ENCODE data around the gene OLFML1. TPM values are rescaled to one million over a fixed set of nuclear protein-coding genes. Genes with fewer than 3 reads are reported as not detected.

Gene OLFML1
- total and polyA plus RNA-seq, 2 of the 8 experiments (the other 6 are each of a cell fraction or from before 2014, with no cell fraction given), result 0.24 TPM; not detected in 1

DNA sequence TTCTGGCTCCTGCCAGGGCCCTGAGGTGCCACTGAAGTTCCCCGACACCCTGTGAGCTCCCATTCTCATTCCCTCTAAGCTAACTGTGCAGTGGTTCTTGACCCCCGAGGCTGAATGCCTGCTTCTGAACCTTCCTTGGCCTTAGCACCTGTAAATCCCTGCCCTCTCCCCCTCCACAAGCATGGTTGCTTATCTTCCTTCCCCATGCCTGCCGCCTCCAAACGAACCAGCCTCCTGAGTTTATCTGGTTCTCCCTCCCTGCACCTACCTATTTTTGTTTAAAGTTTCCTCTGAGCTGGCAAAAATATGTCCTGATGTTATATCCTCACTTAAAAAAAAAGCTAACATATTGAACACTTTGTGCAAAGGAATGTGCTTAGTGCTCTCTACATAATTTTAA, 62.4 kb downstream of the OLFML1 start:
- no peak overlapping the region for H4K91ac ChIP-seq (replicated peaks; ENCODE audit: insufficient read length, low read length)
- no peaks in the 10 kb centered on the region; the same call in 1 of the 2 replicates for H3K79me1 ChIP-seq (ENCODE audit: low read depth, low read length)
- no peaks in the 10 kb centered on the region for H3K23me2 ChIP-seq (ENCODE audit: low read depth, low read length)
- no peak overlapping the region for H3K56ac ChIP-seq (replicated peaks; ENCODE audit: insufficient read length, low read depth, low read length)
- H2BK120ac ChIP-seq (replicated peaks; ENCODE audit: low read depth, low read length), result no peak overlapping the region
- H2BK12ac ChIP-seq (ENCODE audit: low read depth, low read length), result no peak overlapping the region
- H3K23ac ChIP-seq (ENCODE audit: insufficient read length), result no peak overlapping the region
- no peak overlapping the region for H3K18ac ChIP-seq (ENCODE audit: extremely low read depth, low read length)
- no peak overlapping the region for H2BK5ac ChIP-seq (ENCODE audit: low read depth, low read length)
- no peak overlapping the region for H2AFZ ChIP-seq (ENCODE audit: low read length)
- ChIA-PET CTCF (ENCODE audit: partially characterized antibody) (interaction anchor here (0.8 to 7.6 kb wide), 22 partner anchors 9 to 150 kb away, joined by 3 to 54 read pairs (median 8); partner anchors contain the start of gene PPFIBP2), POLR2A (ENCODE audit: partially characterized antibody) (no interaction called here)
- H3K27me3 ChIP-seq (replicated peaks in 1 of 4; ENCODE audit: control insufficient read depth in 3 of 4, extremely low read depth in 1 of 4, insufficient read depth in 3 of 4, low read length in 3 of 4), result no peaks in the 10 kb centered on the region
- 83% methylated on average over 4 of the region's 4 CpGs; no CpG with 5 or more reads in 1 of the 2 experiments for WGBS, 2 experiments (ENCODE audit: extremely low coverage in 1 of 2, insufficient coverage in 1 of 2, insufficient read length in 1 of 2, insufficient replicate concordance in 2 of 2, low coverage in 1 of 2, low lambda C conversion rate in 2 of 2, missing lambda C conversion rate in 1 of 2)
- H3K9me3 ChIP-seq (ENCODE audit: insufficient read depth in 2 of 2, low read depth in 1 of 2, low read length in 1 of 2), result no peaks in the 10 kb centered on the region
- H3K4me3 ChIP-seq (ENCODE audit: extremely low read depth in 1 of 4, insufficient read depth in 2 of 4, low read depth in 3 of 4, low read length in 4 of 4), result no peak overlapping the region
- H3K4me2 ChIP-seq (ENCODE audit: insufficient read depth in 1 of 2, low read depth in 2 of 2, low read length in 2 of 2), result no peak overlapping the region
- H3K4me1 ChIP-seq (replicated peaks in 1 of 4; ENCODE audit: control insufficient read depth in 3 of 4, insufficient read depth in 4 of 4, low read length in 3 of 4), result peaks cover 0 to 7% (median 4%) of the 10 kb centered on the region in 4 experiments; a peak in 4 of 7 replicates
- H3K79me2 ChIP-seq (ENCODE audit: control insufficient read depth in 1 of 2, insufficient read depth in 2 of 2, low read length in 2 of 2), result no peaks in the 10 kb centered on the region
- H4K8ac ChIP-seq (ENCODE audit: extremely low read depth, insufficient read depth, low read length), result no peak overlapping the region
- no peak for TF ChIP-seq SAP30 (IDR thresholded peaks at IDR 0.05; ENCODE audit: insufficient read depth, insufficient replicate concordance, low read length)
- no peak for TF ChIP-seq JUN (IDR thresholded peaks at IDR 0.05; ENCODE audit: low read depth, low read length)
- no peak overlapping the region for H2AK5ac ChIP-seq (ENCODE audit: low read depth, low read length)
- FAIRE-seq (no peak), DNase-seq (ENCODE audit: low read depth in 1 of 2, low spot score in 2 of 2) (no peak)
- H4K20me1 ChIP-seq (replicated peaks in 1 of 2; ENCODE audit: control insufficient read depth in 1 of 2, insufficient read depth in 2 of 2, low read length in 2 of 2), result no peaks in the 10 kb centered on the region
- H3K14ac ChIP-seq (ENCODE audit: insufficient read length), result no peak overlapping the region
- no peaks in the 10 kb centered on the region for H3K36me3 ChIP-seq (ENCODE audit: control insufficient read depth in 2 of 4, insufficient read depth in 4 of 4, low read length in 3 of 4)
- H3K9ac ChIP-seq (replicated peaks in 1 of 4; ENCODE audit: extremely low read depth in 1 of 4, low read depth in 3 of 4, low read length in 3 of 4), result no peak overlapping the region
- no peak overlapping the region for H4K5ac ChIP-seq (ENCODE audit: insufficient read length, low read depth, low read length)
- no peak overlapping the region for H3K27ac ChIP-seq (ENCODE audit: low read depth, low read length)
- H2BK15ac ChIP-seq (ENCODE audit: low read length), result no peak overlapping the region
- H2BK20ac ChIP-seq (ENCODE audit: low read length), result no peak overlapping the region
- no peak overlapping the region for H3K4ac ChIP-seq (replicated peaks; ENCODE audit: insufficient read length, low read depth, low read length)
